Measurements from ENCODE around the gene YIPF2.
"Not testable (repeated sequence)": the region's sequence is repeated elsewhere in the genome, so short reads cannot be mapped to it uniquely, and the experiment has no call there.

YIPF2 gene

DNA sequence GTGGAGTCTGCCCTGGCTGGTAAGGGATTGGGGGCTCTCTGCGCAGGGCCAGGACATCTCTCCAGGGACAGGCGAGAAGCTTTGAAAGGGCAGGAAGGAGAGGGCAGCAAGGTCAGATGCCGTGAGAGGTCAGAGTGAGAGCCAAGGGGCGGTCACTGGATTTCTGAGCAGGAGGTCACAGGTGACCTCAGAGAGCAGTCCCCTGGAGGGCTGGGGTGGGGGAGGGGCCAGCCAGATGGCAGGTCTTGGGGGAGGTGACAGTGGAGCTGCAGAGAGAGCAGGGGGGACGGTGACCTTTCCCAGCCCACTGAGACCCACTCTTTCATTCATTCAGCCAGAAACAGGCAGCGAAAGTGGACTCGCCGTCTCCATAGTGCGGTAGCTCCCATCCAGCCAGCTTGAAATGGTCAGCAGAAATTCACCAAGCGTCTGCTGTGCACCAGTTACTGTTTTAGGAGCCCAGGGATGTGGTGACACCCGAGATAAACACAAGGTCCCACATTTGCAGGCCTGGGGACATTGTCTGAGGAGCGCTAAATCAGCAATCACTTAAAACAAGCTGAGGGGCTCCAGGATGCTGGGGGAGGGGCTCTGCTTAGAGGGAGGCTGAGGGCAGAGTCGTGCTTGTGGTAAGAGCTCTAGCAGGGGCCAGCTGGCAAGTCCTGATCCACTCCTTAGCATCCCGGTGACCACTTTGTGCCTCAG, 46.9 kb downstream of the YIPF2 start:
- FAIRE-seq (no peak), DNase-seq (ENCODE audit: insufficient read length, low spot score) (no peak)

DNA sequence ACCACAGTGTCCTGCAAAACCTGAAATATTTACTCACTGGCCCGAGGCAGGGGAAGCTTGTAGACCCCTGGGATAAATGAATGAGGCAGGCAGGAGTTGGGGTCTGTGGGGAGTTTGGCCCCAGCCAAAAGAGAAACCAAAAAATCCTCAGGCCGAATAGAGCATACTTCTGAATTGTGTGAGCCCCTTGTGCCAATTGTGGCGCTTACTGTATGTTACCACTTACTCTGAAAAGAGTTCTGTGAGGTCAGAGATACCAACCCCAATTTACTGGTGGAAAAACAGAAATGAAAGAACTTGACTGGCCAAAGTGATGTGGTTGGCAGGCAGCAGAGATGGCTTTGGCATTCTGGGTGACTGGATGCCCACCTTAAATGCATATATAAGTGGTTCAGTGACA, 50.2 kb downstream of the YIPF2 start:
- DNase-seq (ENCODE audit: insufficient read length, low spot score) = no peak
- no peak for FAIRE-seq

DNA sequence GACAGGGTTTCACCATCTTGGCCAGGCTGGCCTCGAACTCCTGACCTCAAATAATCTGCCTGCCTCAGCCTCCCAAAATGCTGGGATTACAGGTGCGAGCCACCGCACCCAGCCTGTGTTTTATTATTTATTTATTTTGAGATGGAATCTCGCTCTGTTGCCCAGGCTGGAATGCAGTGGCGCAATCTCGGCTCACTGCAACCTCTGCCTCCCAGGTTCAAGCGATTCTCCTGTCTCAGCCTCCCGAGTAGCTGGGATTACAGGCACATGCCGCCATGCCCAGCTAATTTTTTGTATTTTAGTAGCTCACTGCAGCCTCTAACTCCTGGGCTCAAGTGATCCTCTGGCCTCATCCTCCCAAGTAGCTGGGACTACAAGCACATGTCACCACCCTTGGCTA, 50.8 kb downstream of the YIPF2 start:
- FAIRE-seq; DNase-seq (ENCODE audit: insufficient read length, low spot score): not testable (repeated sequence)

DNA sequence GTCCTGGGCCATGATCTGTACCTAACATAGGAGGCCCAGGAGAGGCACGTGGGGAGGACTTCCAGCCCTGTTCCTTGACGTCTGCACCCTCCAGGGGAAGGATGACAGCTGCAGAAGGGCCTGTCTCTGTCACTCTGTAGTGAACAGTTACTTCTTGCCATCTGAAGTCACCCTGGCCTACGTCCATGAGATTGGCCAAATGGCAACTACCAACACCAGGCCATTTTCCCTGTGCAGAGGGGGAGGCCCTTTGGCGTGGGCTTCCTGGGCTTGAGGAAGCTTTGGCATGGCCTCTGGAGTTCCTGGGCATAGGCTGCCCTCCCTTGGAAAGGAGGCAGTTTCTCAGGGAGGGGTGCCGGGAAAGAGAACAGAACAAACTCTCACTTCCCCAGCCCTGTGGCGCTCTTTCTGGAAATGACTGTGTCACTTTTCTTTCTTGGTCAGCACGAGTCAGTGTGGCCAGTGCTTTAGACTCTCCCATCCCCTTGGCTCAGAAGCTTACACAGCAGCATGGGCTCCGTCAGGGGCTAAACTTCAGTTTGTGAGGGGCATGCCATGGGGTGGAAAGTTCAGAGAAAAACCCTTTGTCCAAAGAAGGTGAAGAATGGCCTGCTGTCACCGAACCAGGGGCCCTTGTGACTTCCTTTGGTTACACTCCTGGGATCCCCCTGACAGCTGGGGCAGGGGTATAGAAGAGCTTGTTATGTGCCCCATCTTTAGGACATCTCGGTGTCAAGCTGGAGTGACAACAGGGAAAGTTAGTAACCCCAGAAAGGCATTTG, 51.8 kb downstream of the YIPF2 start:
- no peak for FAIRE-seq
- DNase-seq (ENCODE audit: insufficient read length, low spot score) = no peak

DNA sequence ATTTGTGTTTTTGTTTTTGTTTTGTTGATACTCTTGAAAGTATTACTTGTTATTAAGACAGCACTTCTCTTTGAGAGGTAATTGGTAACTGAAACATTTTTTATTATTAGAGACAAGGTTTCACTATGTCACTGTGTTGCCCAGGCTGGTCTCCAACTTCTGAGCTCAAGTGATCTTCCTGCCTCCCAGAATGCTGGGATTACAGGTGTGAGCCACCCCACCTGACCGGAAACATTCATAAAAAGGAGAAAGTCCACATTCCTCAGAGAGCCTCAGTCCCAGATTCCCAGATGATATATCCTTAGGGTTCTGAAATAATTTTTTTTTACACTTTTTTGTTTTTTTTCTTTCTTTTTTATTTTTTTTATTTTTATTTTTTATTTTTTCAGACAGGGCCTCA, 54.4 kb downstream of the YIPF2 start:
- no peak for DNase-seq (ENCODE audit: insufficient read length, low spot score)
- no peak for FAIRE-seq

DNA sequence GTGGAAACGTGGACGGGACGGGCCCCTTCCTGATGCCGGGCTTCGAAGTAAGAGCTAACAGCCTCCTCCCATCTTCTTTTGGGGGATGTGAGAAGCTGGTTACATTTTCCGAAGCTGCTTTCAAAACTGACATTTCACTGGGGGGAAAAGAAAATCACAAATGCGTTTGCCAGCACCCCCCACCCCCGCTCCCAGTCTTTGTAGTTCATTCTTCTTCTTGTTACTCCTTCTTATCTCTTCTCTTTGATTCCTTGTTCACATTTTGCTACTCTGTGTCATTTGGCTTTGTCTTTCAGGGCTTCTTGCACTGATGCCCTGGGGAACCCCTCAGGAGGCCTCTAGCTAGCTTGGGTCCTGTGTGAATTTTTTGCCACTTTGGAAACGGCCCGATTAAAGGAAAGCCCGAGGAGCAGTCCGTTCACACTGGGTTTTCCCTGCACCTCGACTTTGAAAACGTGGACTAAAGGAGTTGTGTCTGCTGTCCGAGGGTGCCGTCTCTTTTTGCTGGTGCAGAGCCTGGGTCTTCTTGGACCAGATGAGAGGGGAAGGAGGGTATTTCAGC, 55.8 kb downstream of the YIPF2 start:
- no peak for DNase-seq (ENCODE audit: insufficient read length, low spot score)
- FAIRE-seq = no peak
